Keratinocyte (primary cell): Measurements from ENCODE around the gene TCEANC2. TPM values are rescaled to one million over a fixed set of nuclear protein-coding genes. Genes with fewer than 3 reads are reported as not detected.
"Not testable (repeated sequence)": the region's sequence is repeated elsewhere in the genome, so short reads cannot be mapped to it uniquely, and the experiment has no call there.

ENCODE experiments used
- DNase-seq: peaks from one replicate; pipeline ENCODE4 v3.0.0-alpha.2; 2011; ENCODE audit warnings: low read depth, missing footprints, low spot score
- FAIRE-seq: peaks from 2 replicates; lab custom pipeline; 2011; peaks lifted over from hg19 to GRCh38; lab: Jason Lieb, UNC
- H2AFZ ChIP-seq: 2 replicates; pipeline ENCODE4 v1.6.0; 2012; ENCODE audit warnings: low read length, control low read depth, inconsistent platforms; ENCODE audit not compliant: control insufficient read depth
- H3K27ac ChIP-seq: 2 replicates; pipeline ENCODE4 v1.5.1; 2011; ENCODE audit warnings: low read length; ENCODE audit not compliant: control insufficient read depth, insufficient read depth
- H3K27me3 ChIP-seq: 3 replicates; pipeline ENCODE4 v1.6.0; 2011; ENCODE audit warnings: low read length; ENCODE audit not compliant: control insufficient read depth, insufficient read depth; ENCODE audit errors: extremely low read depth
- H3K36me3 ChIP-seq, 2 experiments: 2 replicates in 1 of 2; 3 replicates in 1 of 2; pipeline ENCODE4 v1.5.1; 2011; ENCODE audit warnings: low read length in 2 of 2, mild to moderate bottlenecking in 1 of 2; ENCODE audit not compliant: control insufficient read depth in 2 of 2, insufficient read depth in 2 of 2; ENCODE audit errors: extremely low read depth in 1 of 2
- H3K4me1 ChIP-seq: 3 replicates; pipeline ENCODE4 v1.5.1; 2011; ENCODE audit warnings: low read length; ENCODE audit not compliant: control insufficient read depth, insufficient read depth; ENCODE audit errors: extremely low read depth
- H3K4me2 ChIP-seq: 3 replicates; pipeline ENCODE4 v1.6.0; 2011; ENCODE audit warnings: low read depth, low read length; ENCODE audit not compliant: control insufficient read depth, insufficient read depth; ENCODE audit errors: extremely low read depth
- H3K4me3 ChIP-seq, 3 experiments: fragments of 200-600 bp in 1 of 3; sonication (generic) in 1 of 3; 2 replicates in 2 of 3; 3 replicates in 1 of 3; pipeline ENCODE4 v1.5.1; 2011 to 2016; ENCODE audit warnings: low read length in 3 of 3, mild to moderate bottlenecking in 3 of 3, control low read depth in 2 of 3, inconsistent platforms in 1 of 3, low read depth in 1 of 3, mixed read lengths in 1 of 3, mixed run types in 1 of 3, moderate library complexity in 1 of 3; ENCODE audit not compliant: control insufficient read depth in 2 of 3, insufficient read depth in 2 of 3; ENCODE audit errors: extremely low read depth in 1 of 3
- H3K79me2 ChIP-seq: 2 replicates; pipeline ENCODE4 v1.6.0; 2012; ENCODE audit warnings: low read length; ENCODE audit not compliant: control insufficient read depth, insufficient read depth
- H3K9ac ChIP-seq: 3 replicates; pipeline ENCODE4 v1.6.0; 2011; ENCODE audit warnings: low read length; ENCODE audit not compliant: control insufficient read depth, insufficient read depth; ENCODE audit errors: extremely low read depth
- H3K9me1 ChIP-seq: 3 replicates; pipeline ENCODE4 v1.6.0; 2011; ENCODE audit warnings: low read length; ENCODE audit not compliant: control insufficient read depth, insufficient read depth; ENCODE audit errors: extremely low read depth
- H3K9me3 ChIP-seq: 2 replicates; pipeline ENCODE4 v1.5.1; 2012; ENCODE audit warnings: low read depth, low read length; ENCODE audit not compliant: control insufficient read depth
- H4K20me1 ChIP-seq: 3 replicates; pipeline ENCODE4 v1.6.0; 2011; ENCODE audit warnings: low read length; ENCODE audit not compliant: control insufficient read depth, insufficient read depth; ENCODE audit errors: extremely low read depth
- CTCF ChIP-seq, 3 experiments: IDR thresholded peaks in 1 of 3; conservative IDR thresholded peaks in 1 of 3; optimal IDR thresholded peaks in 1 of 3; 2 replicates in 2 of 3; 3 replicates in 1 of 3; pipeline versions ENCODE3 to v1.5.1; 2011; ENCODE audit warnings: low read length in 3 of 3, mild to moderate bottlenecking in 3 of 3, moderate library complexity in 2 of 3, control low read depth in 1 of 3, inconsistent platforms in 1 of 3; ENCODE audit not compliant: insufficient read depth in 2 of 3; ENCODE audit errors: extremely low read depth in 1 of 3
- EZH2 ChIP-seq: IDR thresholded peaks from one replicate; pipeline ENCODE4 v1.6.1; 2012; ENCODE audit warnings: inconsistent platforms, mild to moderate bottlenecking, low read length, moderate library complexity
- dilution Hi-C: fragments of 300-500 bp; cut with MboI; formaldehyde crosslinking; loops from one replicate; pipeline ENCODE4 v1.7.0; 2020; ENCODE audit warnings: low sequenced_read_pairs; ENCODE audit not compliant: extremely low pct_ligation_motif_present
- polyA plus RNA-seq, 5 experiments: library from polyadenylated mRNA; depleted of rRNA in 3 of 5; stranded (reverse) in 3 of 5; stranded (forward) in 1 of 5; unstranded in 1 of 5; fragments of >200 nt; gene quantifications; 1 replicate in 1 of 5; 2 replicates in 3 of 5; 3 replicates in 1 of 5; pipeline versions ENCODE4 v1.2.1 to v1.2.3, GENCODE V29; 2011 to 2012; ENCODE audit warnings: missing spikeins in 2 of 5, low read depth in 1 of 5, low replicate concordance in 1 of 5

The TCEANC2 gene
- polyA plus RNA-seq, 1 donor (not counting 4 experiments of a cell fraction or from before 2014, with no cell fraction given), result 4.3 TPM

GRCh38 chr1:54100500-54100899, 47.1 kb downstream of the TCEANC2 start:
- H3K9me3 ChIP-seq, result no peaks in the 10 kb centered on the region
- no peaks in the 10 kb centered on the region for H3K4me1 ChIP-seq
- peaks cover 0 to 7% of the 10 kb centered on the region in 2 experiments for H3K36me3 ChIP-seq
- DNase-seq (no peak), FAIRE-seq (no peak)
- H3K4me2 ChIP-seq, result no peak overlapping the region
- TF ChIP-seq EZH2 (no peak), CTCF (optimal IDR thresholded peaks at IDR 0.05 in 1 of 3, IDR thresholded peaks at IDR 0.05 in 1 of 3, conservative IDR thresholded peaks at IDR 0.05 in 1 of 3; ENCODE audit: extremely low read depth in 1 of 3, insufficient read depth in 2 of 3, low read length in 3 of 3) (no peak)
- no peaks in the 10 kb centered on the region for H4K20me1 ChIP-seq
- no peak overlapping the region for H3K9ac ChIP-seq
- dilution Hi-C loops, result no loop called here
- no peaks in the 10 kb centered on the region for H3K9me1 ChIP-seq
- no peak overlapping the region for H2AFZ ChIP-seq
- no peaks in the 10 kb centered on the region for H3K27me3 ChIP-seq
- no peak overlapping the region for H3K27ac ChIP-seq
- no peaks in the 10 kb centered on the region for H3K79me2 ChIP-seq
- H3K4me3 ChIP-seq, result no peak overlapping the region

GRCh38 chr1:54103414-54103813, 50.0 kb downstream of the TCEANC2 start:
- Histone ChIP-seq H3K4me3 (no peak overlapping the region), H2AFZ (no peak overlapping the region), H3K9me3 (no peaks in the 10 kb centered on the region), H3K36me3 (peaks cover 0 to 2% of the 10 kb centered on the region in 2 experiments), H3K27me3 (no peaks in the 10 kb centered on the region), H3K4me2 (no peak overlapping the region), H3K9me1 (no peaks in the 10 kb centered on the region), H3K4me1 (no peaks in the 10 kb centered on the region), H3K9ac (no peak overlapping the region), H4K20me1 (no peaks in the 10 kb centered on the region), H3K27ac (no peak overlapping the region), H3K79me2 (no peaks in the 10 kb centered on the region)
- dilution Hi-C loops, result no loop called here
- DNase-seq, result no peak
- TF ChIP-seq CTCF (optimal IDR thresholded peaks at IDR 0.05 in 1 of 3, IDR thresholded peaks at IDR 0.05 in 1 of 3, conservative IDR thresholded peaks at IDR 0.05 in 1 of 3; ENCODE audit: extremely low read depth in 1 of 3, insufficient read depth in 2 of 3, low read length in 3 of 3) (no peak), EZH2 (no peak)
- no peak for FAIRE-seq

GRCh38 chr1:54104613-54105012, 51.2 kb downstream of the TCEANC2 start:
- H3K79me2 ChIP-seq, H3K9ac ChIP-seq, H3K4me2 ChIP-seq, H2AFZ ChIP-seq, H3K27me3 ChIP-seq, H3K9me3 ChIP-seq, dilution Hi-C loops, H3K9me1 ChIP-seq, H3K4me1 ChIP-seq, H3K4me3 ChIP-seq, DNase-seq, H3K27ac ChIP-seq, FAIRE-seq, H4K20me1 ChIP-seq, H3K36me3 ChIP-seq: not testable (repeated sequence)
